H9 (cell line): Measurements from ENCODE around the gene TRAK2. TPM values are rescaled to one million over a fixed set of nuclear protein-coding genes. Genes with fewer than 3 reads are reported as not detected.

ENCODE experiments used
- DNase-seq: peaks from one replicate; pipeline ENCODE4 v3.0.0-alpha.2; 2017
- H2AFZ ChIP-seq: one replicate; pipeline ENCODE4 v1.6.1; 2013; ENCODE audit warnings: mild to moderate bottlenecking, low read length, control low read depth, moderate library complexity
- H2AK5ac ChIP-seq: 2 replicates; pipeline ENCODE4 v1.6.1; 2013; ENCODE audit warnings: low read length, control low read depth, mixed read lengths; ENCODE audit not compliant: insufficient read length
- H2BK120ac ChIP-seq: one replicate; pipeline ENCODE4 v1.6.1; 2013; ENCODE audit warnings: low read depth, mild to moderate bottlenecking, low read length, control low read depth, inconsistent platforms; ENCODE audit not compliant: poor library complexity, severe bottlenecking
- H2BK12ac ChIP-seq: 2 replicates; pipeline ENCODE4 v1.6.1; 2013; ENCODE audit warnings: low read length, control low read depth, mixed read lengths, low read depth; ENCODE audit not compliant: insufficient read length
- H2BK15ac ChIP-seq: 2 replicates; pipeline ENCODE4 v1.6.1; 2013; ENCODE audit warnings: low read depth, low read length, control low read depth
- H2BK20ac ChIP-seq: one replicate; pipeline ENCODE4 v1.6.1; 2013; ENCODE audit warnings: low read depth, mild to moderate bottlenecking, low read length, control low read depth, inconsistent platforms; ENCODE audit not compliant: poor library complexity, severe bottlenecking
- H2BK5ac ChIP-seq: 2 replicates; pipeline ENCODE4 v1.6.1; 2013; ENCODE audit warnings: low read length, control low read depth, mixed read lengths; ENCODE audit not compliant: insufficient read length
- H3K14ac ChIP-seq: 2 replicates; pipeline ENCODE4 v1.6.1; 2013; ENCODE audit warnings: low read length, control low read depth; ENCODE audit not compliant: insufficient read depth
- H3K18ac ChIP-seq: 2 replicates; pipeline ENCODE4 v1.6.1; 2013; ENCODE audit warnings: low read depth, mild to moderate bottlenecking, mixed read lengths, low read length, control low read depth; ENCODE audit not compliant: insufficient read length
- H3K23ac ChIP-seq: 2 replicates; pipeline ENCODE4 v1.6.1; 2013; ENCODE audit warnings: low read length, control low read depth, mixed read lengths, low read depth; ENCODE audit not compliant: insufficient read length
- H3K23me2 ChIP-seq: 2 replicates; pipeline ENCODE4 v1.6.1; 2013; ENCODE audit warnings: low read depth, mild to moderate bottlenecking, mixed read lengths, low read length, control low read depth; ENCODE audit not compliant: insufficient read length, poor library complexity, severe bottlenecking
- H3K27ac ChIP-seq: 2 replicates; pipeline ENCODE4 v1.5.1; 2013; ENCODE audit warnings: low read length, control low read depth, mixed read lengths, low read depth; ENCODE audit not compliant: insufficient read length
- H3K27me3 ChIP-seq: 2 replicates; pipeline ENCODE4 v1.6.1; 2013; ENCODE audit warnings: low read length, control low read depth, inconsistent platforms; ENCODE audit not compliant: insufficient read depth
- H3K4ac ChIP-seq: 2 replicates; pipeline ENCODE4 v1.6.1; 2013; ENCODE audit warnings: low read depth, mild to moderate bottlenecking, control low read depth, inconsistent platforms, low read length, moderate library complexity
- H3K4me1 ChIP-seq: 2 replicates; pipeline ENCODE4 v1.6.1; 2013; ENCODE audit warnings: low read length, control low read depth, inconsistent platforms; ENCODE audit not compliant: insufficient read depth
- H3K4me2 ChIP-seq: 2 replicates; pipeline ENCODE4 v1.6.1; 2013; ENCODE audit warnings: low read length, control low read depth, mixed read lengths; ENCODE audit not compliant: insufficient read length, insufficient read depth
- H3K56ac ChIP-seq: 2 replicates; pipeline ENCODE4 v1.6.1; 2013; ENCODE audit warnings: low read depth, mild to moderate bottlenecking, mixed read lengths, low read length, control low read depth; ENCODE audit not compliant: insufficient read length
- H3K79me1 ChIP-seq: 2 replicates; pipeline ENCODE4 v1.6.1; 2013; ENCODE audit warnings: low read depth, mild to moderate bottlenecking, moderate library complexity, low read length, control low read depth, inconsistent platforms; ENCODE audit not compliant: insufficient read depth, poor library complexity, severe bottlenecking
- H3K79me2 ChIP-seq: 2 replicates; pipeline ENCODE4 v1.6.1; 2013; ENCODE audit warnings: low read length, control low read depth, inconsistent platforms; ENCODE audit not compliant: insufficient read depth
- H3K9ac ChIP-seq: 2 replicates; pipeline ENCODE4 v1.6.1; 2013; ENCODE audit warnings: low read length, control low read depth, mixed read lengths; ENCODE audit not compliant: insufficient read length; ENCODE audit errors: extremely low read depth
- H3K9me3 ChIP-seq: one replicate; pipeline ENCODE4 v1.6.1; 2013; ENCODE audit warnings: low read depth, low read length, inconsistent platforms; ENCODE audit not compliant: control insufficient read depth
- H3T11ph ChIP-seq: one replicate; pipeline ENCODE4 v1.6.1; 2013; ENCODE audit warnings: mild to moderate bottlenecking, low read length, control low read depth, inconsistent platforms
- H4K20me1 ChIP-seq: one replicate; pipeline ENCODE4 v1.6.1; 2013; ENCODE audit not compliant: control insufficient read depth, insufficient read length, insufficient read depth
- H4K5ac ChIP-seq: 2 replicates; pipeline ENCODE4 v1.6.1; 2013; ENCODE audit warnings: low read depth, mild to moderate bottlenecking, mixed read lengths, low read length, control low read depth; ENCODE audit not compliant: insufficient read length
- H4K8ac ChIP-seq: replicated peaks from 2 replicates; pipeline ENCODE4 v1.6.1; 2013; ENCODE audit warnings: low read length, control low read depth, mixed read lengths, low read depth; ENCODE audit not compliant: insufficient read length
- H4K91ac ChIP-seq: 2 replicates; pipeline ENCODE4 v1.6.1; 2013; ENCODE audit warnings: low read depth, mild to moderate bottlenecking, moderate library complexity, mixed read lengths, low read length, control low read depth; ENCODE audit not compliant: insufficient read length
- H3K27ac Mint-ChIP-seq, 3 experiments: 2 replicates in 2 of 3; 3 replicates in 1 of 3; pipeline ENCODE4 v1.8.0; 2020 to 2021; ENCODE audit warnings: mixed read lengths in 3 of 3, mild to moderate bottlenecking in 1 of 3, moderate library complexity in 1 of 3
- H3K27me3 Mint-ChIP-seq: 2 replicates; pipeline ENCODE4 v1.8.0; 2021; ENCODE audit warnings: low read depth, mild to moderate bottlenecking, moderate library complexity, mixed read lengths
- H3K36me3 Mint-ChIP-seq, 3 experiments: 2 replicates in 2 of 3; 3 replicates in 1 of 3; pipeline ENCODE4 v1.8.0; 2020 to 2021; ENCODE audit warnings: low read depth in 3 of 3, mixed read lengths in 3 of 3; ENCODE audit not compliant: insufficient read depth in 1 of 3
- H3K4me1 Mint-ChIP-seq, 2 experiments: 2 replicates each; pipeline ENCODE4 v1.8.0; 2020; ENCODE audit warnings: mixed read lengths in 2 of 2
- H3K4me3 Mint-ChIP-seq, 2 experiments: 2 replicates in 1 of 2; 3 replicates in 1 of 2; pipeline ENCODE4 v1.8.0; 2020 to 2021; ENCODE audit warnings: mild to moderate bottlenecking in 2 of 2, mixed read lengths in 2 of 2, moderate library complexity in 1 of 2
- H3K9me3 Mint-ChIP-seq, 2 experiments: 2 replicates in 1 of 2; 3 replicates in 1 of 2; pipeline ENCODE4 v1.8.0; 2020; ENCODE audit warnings: mild to moderate bottlenecking in 2 of 2, mixed read lengths in 2 of 2, moderate library complexity in 1 of 2
- CTCF ChIP-seq: fragments of 200-600 bp; sonication (generic); conservative IDR thresholded peaks from 3 replicates; pipeline ENCODE4 v1.8.0; 2021; ENCODE audit warnings: antibody characterized with exemption, mild to moderate bottlenecking
- WGBS: extraction: QIAGEN DNeasy Blood & Tissue Kit; methylation state at CpG from one replicate; pipeline ENCODE4 v1.1.7; 2013; ENCODE audit warnings: missing lambda C conversion rate, low lambda C conversion rate, mixed read lengths; ENCODE audit not compliant: insufficient read length; ENCODE audit errors: extremely low coverage; 5-methylcytosine and 5-hydroxymethylcytosine counted together
- total RNA-seq: library from RNA; stranded (reverse); gene quantifications from 2 replicates; pipeline ENCODE4 v1.2.1, GENCODE V29; 2021

TRAK2 gene
- total RNA-seq, 1 experiment from 2014 or later: 14.2 TPM

DNA sequence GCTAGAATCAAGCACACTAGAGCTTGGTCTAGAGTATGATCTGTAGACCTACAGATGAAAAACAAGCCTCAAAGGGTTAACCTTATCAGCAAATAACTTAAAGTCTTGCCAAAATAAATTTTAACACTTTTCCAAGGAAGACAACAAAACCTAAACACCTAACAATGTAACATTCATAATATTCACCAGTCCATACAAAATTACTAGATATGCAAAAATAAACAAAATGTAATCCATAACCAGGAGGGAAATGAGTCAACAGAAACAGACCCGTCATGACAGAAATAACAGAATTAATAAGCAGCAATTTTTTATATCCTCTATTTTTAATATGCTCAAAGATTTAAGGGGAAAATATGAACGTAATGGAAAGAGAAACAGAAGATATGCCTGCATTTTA, 36.1 kb downstream of the TRAK2 start:
- H3K23me2 ChIP-seq: no peaks in the 10 kb centered on the region
- H3K79me2 ChIP-seq: no peaks in the 10 kb centered on the region
- H3T11ph ChIP-seq: no peak overlapping the region
- no peak overlapping the region for H2BK15ac ChIP-seq
- no peak overlapping the region for H3K4me3 Mint-ChIP-seq
- no peak for TF ChIP-seq CTCF
- no peak overlapping the region for H3K23ac ChIP-seq
- H2BK120ac ChIP-seq: no peak overlapping the region
- no peaks in the 10 kb centered on the region for H3K79me1 ChIP-seq
- no peaks in the 10 kb centered on the region for H3K27me3 ChIP-seq
- no peak for DNase-seq
- peaks cover 2% of the 10 kb centered on the region; the same call in 1 of the 2 replicates for H3K4me1 ChIP-seq
- H3K9ac ChIP-seq: no peak overlapping the region
- H4K8ac ChIP-seq: no peak overlapping the region
- H3K4ac ChIP-seq: no peak overlapping the region
- no peak overlapping the region for H3K14ac ChIP-seq
- no peak overlapping the region for H4K5ac ChIP-seq
- H3K4me2 ChIP-seq: no peak overlapping the region
- no peaks in the 10 kb centered on the region for H3K9me3 Mint-ChIP-seq
- no peak overlapping the region for H2AK5ac ChIP-seq
- H3K18ac ChIP-seq: no peak overlapping the region
- H4K20me1 ChIP-seq: no peaks in the 10 kb centered on the region
- H3K36me3 Mint-ChIP-seq: peaks cover 0 to 6% (median 3%) of the 10 kb centered on the region in 3 experiments; a peak in 3 of 7 replicates
- WGBS: no CpG with 5 or more reads among the region's 2 CpGs
- H3K9me3 ChIP-seq: no peaks in the 10 kb centered on the region
- no peak overlapping the region for H3K56ac ChIP-seq
- H3K27ac ChIP-seq: no peak overlapping the region
- H3K27me3 Mint-ChIP-seq: no peaks in the 10 kb centered on the region
- H2BK12ac ChIP-seq: no peak overlapping the region
- H2BK20ac ChIP-seq: no peak overlapping the region
- H3K4me1 Mint-ChIP-seq: peaks cover 3% of the 10 kb centered on the region in 2 experiments; a peak in 3 of 4 replicates
- no peak overlapping the region for H2AFZ ChIP-seq
- no peak overlapping the region for H4K91ac ChIP-seq
- H3K27ac Mint-ChIP-seq: no peak overlapping the region
- H2BK5ac ChIP-seq: no peak overlapping the region
